Measurements from ENCODE around the gene ARHGAP20. TPM values are rescaled to one million over a fixed set of nuclear protein-coding genes. Genes with fewer than 3 reads are reported as not detected.

The ARHGAP20 gene
- total RNA-seq, 1 experiment from 2014 or later: 0.04 TPM

DNA sequence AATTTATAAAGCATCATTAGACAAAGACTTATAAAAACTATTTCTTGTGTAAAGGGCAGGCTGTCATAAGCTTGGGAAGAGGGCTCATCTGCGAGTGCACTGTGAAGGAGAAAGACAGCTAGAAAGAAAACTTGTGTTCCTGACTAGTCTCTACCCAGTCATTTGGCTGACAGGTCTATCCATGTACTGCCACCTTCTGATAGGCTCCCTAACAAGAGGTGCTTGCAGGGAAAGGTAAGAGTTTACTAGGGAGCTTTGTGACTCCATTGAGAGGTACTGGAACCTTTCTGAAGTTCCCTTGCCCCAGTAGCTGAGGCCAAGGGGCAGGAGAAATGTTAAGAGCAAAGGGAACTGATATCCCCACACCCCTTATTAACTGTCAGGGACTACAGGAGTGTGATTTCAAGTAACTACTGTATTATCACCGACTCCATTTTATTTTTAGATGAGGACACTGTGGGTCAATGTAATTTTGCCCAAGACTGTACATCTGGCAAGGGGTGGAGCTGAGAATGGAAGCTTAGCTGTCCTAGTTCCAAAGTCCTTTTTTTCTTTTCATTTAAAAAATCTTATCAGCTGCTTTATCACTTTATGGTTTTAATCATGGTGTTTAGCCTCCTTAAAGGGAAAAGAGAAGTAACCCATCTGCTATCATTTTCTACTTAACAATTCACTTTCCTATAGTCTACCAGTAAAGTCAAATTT lies 129.4 kb downstream of the ARHGAP20 start:
- H3K4me2 ChIP-seq (ENCODE audit: insufficient read depth, insufficient read length, low read length): no peak overlapping the region
- no peak overlapping the region for H2BK5ac ChIP-seq (ENCODE audit: insufficient read length, low read length)
- H2BK120ac ChIP-seq (ENCODE audit: low read depth, low read length, poor library complexity, severe bottlenecking): no peak overlapping the region
- no peak overlapping the region for H2BK12ac ChIP-seq (ENCODE audit: insufficient read length, low read depth, low read length)
- no peaks in the 10 kb centered on the region for H3K4me1 Mint-ChIP-seq
- no peak overlapping the region for H3K27ac ChIP-seq (ENCODE audit: insufficient read length, low read depth, low read length)
- no peak overlapping the region for H2AFZ ChIP-seq (ENCODE audit: low read length)
- H4K8ac ChIP-seq (replicated peaks; ENCODE audit: insufficient read length, low read depth, low read length): no peak overlapping the region
- H4K91ac ChIP-seq (ENCODE audit: insufficient read length, low read depth, low read length): no peak overlapping the region
- no peak for DNase-seq
- H3K23me2 ChIP-seq (ENCODE audit: insufficient read length, low read depth, low read length, poor library complexity, severe bottlenecking): no peaks in the 10 kb centered on the region
- H3K9ac ChIP-seq (ENCODE audit: extremely low read depth, insufficient read length, low read length): no peak overlapping the region
- H4K20me1 ChIP-seq (ENCODE audit: control insufficient read depth, insufficient read depth, insufficient read length): no peaks in the 10 kb centered on the region
- H3K9me3 Mint-ChIP-seq: no peaks in the 10 kb centered on the region
- no CpG with 5 or more reads among the region's 2 CpGs for WGBS (ENCODE audit: extremely low coverage, insufficient read length, low lambda C conversion rate)
- H3K4me3 Mint-ChIP-seq: no peak overlapping the region
- no peak overlapping the region for H3K56ac ChIP-seq (ENCODE audit: insufficient read length, low read depth, low read length)
- H2BK15ac ChIP-seq (ENCODE audit: low read depth, low read length): no peak overlapping the region
- H3K23ac ChIP-seq (ENCODE audit: insufficient read length, low read depth, low read length): no peak overlapping the region
- H3K27me3 ChIP-seq (ENCODE audit: insufficient read depth, low read length): no peaks in the 10 kb centered on the region
- H3K27ac Mint-ChIP-seq: no peak overlapping the region
- H3K36me3 Mint-ChIP-seq (ENCODE audit: insufficient read depth in 1 of 3, low read depth in 3 of 3): no peaks in the 10 kb centered on the region
- TF ChIP-seq, protein P1, sequence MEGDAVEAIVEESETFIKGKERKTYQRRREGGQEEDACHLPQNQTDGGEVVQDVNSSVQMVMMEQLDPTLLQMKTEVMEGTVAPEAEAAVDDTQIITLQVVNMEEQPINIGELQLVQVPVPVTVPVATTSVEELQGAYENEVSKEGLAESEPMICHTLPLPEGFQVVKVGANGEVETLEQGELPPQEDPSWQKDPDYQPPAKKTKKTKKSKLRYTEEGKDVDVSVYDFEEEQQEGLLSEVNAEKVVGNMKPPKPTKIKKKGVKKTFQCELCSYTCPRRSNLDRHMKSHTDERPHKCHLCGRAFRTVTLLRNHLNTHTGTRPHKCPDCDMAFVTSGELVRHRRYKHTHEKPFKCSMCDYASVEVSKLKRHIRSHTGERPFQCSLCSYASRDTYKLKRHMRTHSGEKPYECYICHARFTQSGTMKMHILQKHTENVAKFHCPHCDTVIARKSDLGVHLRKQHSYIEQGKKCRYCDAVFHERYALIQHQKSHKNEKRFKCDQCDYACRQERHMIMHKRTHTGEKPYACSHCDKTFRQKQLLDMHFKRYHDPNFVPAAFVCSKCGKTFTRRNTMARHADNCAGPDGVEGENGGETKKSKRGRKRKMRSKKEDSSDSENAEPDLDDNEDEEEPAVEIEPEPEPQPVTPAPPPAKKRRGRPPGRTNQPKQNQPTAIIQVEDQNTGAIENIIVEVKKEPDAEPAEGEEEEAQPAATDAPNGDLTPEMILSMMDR (conservative IDR thresholded peaks at IDR 0.05): no peak
- H3K79me2 ChIP-seq (ENCODE audit: insufficient read depth, low read length): no peaks in the 10 kb centered on the region
- H4K5ac ChIP-seq (ENCODE audit: insufficient read length, low read depth, low read length): no peak overlapping the region
- no peak overlapping the region for H2AK5ac ChIP-seq (ENCODE audit: insufficient read length, low read length)
- no peak overlapping the region for H2BK20ac ChIP-seq (ENCODE audit: low read depth, low read length, poor library complexity, severe bottlenecking)
- H3K79me1 ChIP-seq (ENCODE audit: insufficient read depth, low read depth, low read length, poor library complexity, severe bottlenecking): no peaks in the 10 kb centered on the region
- H3K14ac ChIP-seq (ENCODE audit: insufficient read depth, low read length): no peak overlapping the region
- H3K4me1 ChIP-seq (ENCODE audit: insufficient read depth, low read length): no peaks in the 10 kb centered on the region
- no peak overlapping the region for H3K4ac ChIP-seq (ENCODE audit: low read depth, low read length)
- H3K18ac ChIP-seq (ENCODE audit: insufficient read length, low read depth, low read length): no peak overlapping the region
- H3T11ph ChIP-seq (ENCODE audit: low read length): no peak overlapping the region
- no peaks in the 10 kb centered on the region for H3K27me3 Mint-ChIP-seq (ENCODE audit: low read depth)
- no peaks in the 10 kb centered on the region for H3K9me3 ChIP-seq (ENCODE audit: control insufficient read depth, low read depth, low read length)

Measured in H9 (cell line).